Activated B cell treated with CpG ODN at 0.5 μM for 24 hours (primary cell): Measurements from ENCODE around the gene EPS8L1. TPM values are rescaled to one million over a fixed set of nuclear protein-coding genes. Genes with fewer than 3 reads are reported as not detected.

ENCODE experiments used
- ATAC-seq: fragments of 200-7000 bp; cut with Tn5 transposase; one replicate; pipeline ENCODE4 v1.10.0; 2021; ENCODE audit warnings: low read depth, mild to moderate bottlenecking, moderate library complexity
- CTCF ChIA-PET: fragments of 350-600 bp; sonication (Branson Sonifier 250); formaldehyde crosslinking; loops from one replicate; lab custom pipeline; 2021; ENCODE audit warnings: antibody characterized with exemption; lab: Charles Lee
- POLR2A ChIA-PET: fragments of 350-600 bp; sonication (Branson Sonifier 250); formaldehyde crosslinking; loops from one replicate; lab custom pipeline; 2021; ENCODE audit warnings: antibody characterized with exemption; lab: Charles Lee
- DNase-seq: peaks from one replicate; pipeline ENCODE4 v3.0.0; 2022
- H3K27ac Mint-ChIP-seq: one replicate; pipeline ENCODE4 v1.8.0; 2020; ENCODE audit warnings: mixed read lengths
- H3K27me3 Mint-ChIP-seq: one replicate; pipeline ENCODE4 v1.8.0; 2021; ENCODE audit warnings: mixed read lengths
- H3K36me3 Mint-ChIP-seq: one replicate; pipeline ENCODE4 v1.8.0; 2021; ENCODE audit warnings: low read depth, mixed read lengths
- H3K4me1 Mint-ChIP-seq: one replicate; pipeline ENCODE4 v1.8.0; 2021; ENCODE audit warnings: mixed read lengths
- H3K4me3 Mint-ChIP-seq: one replicate; pipeline ENCODE4 v1.8.0; 2020; ENCODE audit warnings: mild to moderate bottlenecking, mixed read lengths
- H3K9me3 Mint-ChIP-seq: one replicate; pipeline ENCODE4 v1.8.0; 2020; ENCODE audit warnings: mixed read lengths
- intact Hi-C: fragments of 100-400 bp; cut with micrococcal nuclease; formaldehyde crosslinking; loops from one replicate; pipeline ENCODE4 v1.15.1; 2024
- total RNA-seq: library from RNA; stranded (reverse); gene quantifications from 2 replicates; pipeline ENCODE4 v1.2.3, GENCODE V29; 2022
- TF ChIP-seq, protein P1 (sequence below): fragments of 200-600 bp; IDR thresholded peaks from one replicate; pipeline ENCODE4 v1.8.0; 2022; ENCODE audit warnings: antibody characterized with exemption, mild to moderate bottlenecking

Gene EPS8L1
- total RNA-seq, 1 donor from 2014 or later = 0.38 TPM

DNA sequence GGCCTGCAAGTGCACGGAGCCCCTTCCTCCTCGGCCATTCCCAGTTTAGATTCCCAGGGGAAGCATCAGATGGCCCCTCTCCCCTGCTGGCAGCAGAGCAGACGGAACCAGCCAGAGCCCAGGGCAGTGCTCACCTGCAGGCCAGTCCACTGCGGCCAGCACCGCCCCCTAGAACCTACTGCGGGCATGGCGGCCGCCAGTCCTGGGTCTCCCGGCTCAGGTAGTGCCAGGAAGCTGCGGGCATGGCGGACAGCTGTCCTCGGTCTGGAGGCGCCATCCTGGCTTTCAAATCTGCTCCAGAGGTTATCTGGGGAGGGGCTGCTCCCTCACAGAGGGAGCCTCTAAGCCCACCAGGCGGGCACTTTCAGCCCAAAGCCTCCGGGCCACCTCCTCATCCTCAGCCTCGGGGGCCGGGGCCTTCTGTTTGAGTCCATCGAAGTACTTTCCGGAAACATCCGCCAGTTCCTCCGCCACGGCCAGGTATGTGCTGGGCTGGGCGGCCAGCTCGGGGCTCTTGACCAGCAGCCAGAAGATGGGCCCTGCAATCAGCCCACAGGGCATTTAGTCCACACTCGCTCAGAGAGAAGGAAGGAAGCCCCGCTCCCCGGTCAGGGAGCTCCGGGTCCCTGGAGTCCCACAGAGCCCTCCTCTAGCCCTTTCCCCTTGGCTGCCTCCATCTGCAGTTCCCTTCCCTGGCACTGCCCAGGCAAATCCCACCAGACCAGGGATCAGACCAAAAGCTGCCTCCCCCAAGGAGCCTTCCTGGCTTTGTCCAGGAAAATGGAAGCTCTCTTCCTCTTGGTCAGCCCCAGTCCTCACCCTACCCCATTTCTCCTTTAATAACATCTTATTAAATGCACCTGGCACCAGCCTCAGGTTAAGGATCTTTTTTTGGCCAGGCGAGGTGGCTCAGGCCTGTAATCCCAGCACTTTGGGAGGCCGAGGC lies 30.6 kb upstream of the EPS8L1 start:
- Mint-ChIP-seq H3K36me3 (peaks cover 54% of the 10 kb centered on the region), H3K4me1 (peaks cover 10% of the 10 kb centered on the region), H3K27ac (no peak overlapping the region), H3K4me3 (no peak overlapping the region), H3K27me3 (no peaks in the 10 kb centered on the region), H3K9me3 (no peaks in the 10 kb centered on the region)
- CTCF ChIA-PET = no interaction called here
- POLR2A ChIA-PET = no interaction called here
- TF ChIP-seq, protein P1, sequence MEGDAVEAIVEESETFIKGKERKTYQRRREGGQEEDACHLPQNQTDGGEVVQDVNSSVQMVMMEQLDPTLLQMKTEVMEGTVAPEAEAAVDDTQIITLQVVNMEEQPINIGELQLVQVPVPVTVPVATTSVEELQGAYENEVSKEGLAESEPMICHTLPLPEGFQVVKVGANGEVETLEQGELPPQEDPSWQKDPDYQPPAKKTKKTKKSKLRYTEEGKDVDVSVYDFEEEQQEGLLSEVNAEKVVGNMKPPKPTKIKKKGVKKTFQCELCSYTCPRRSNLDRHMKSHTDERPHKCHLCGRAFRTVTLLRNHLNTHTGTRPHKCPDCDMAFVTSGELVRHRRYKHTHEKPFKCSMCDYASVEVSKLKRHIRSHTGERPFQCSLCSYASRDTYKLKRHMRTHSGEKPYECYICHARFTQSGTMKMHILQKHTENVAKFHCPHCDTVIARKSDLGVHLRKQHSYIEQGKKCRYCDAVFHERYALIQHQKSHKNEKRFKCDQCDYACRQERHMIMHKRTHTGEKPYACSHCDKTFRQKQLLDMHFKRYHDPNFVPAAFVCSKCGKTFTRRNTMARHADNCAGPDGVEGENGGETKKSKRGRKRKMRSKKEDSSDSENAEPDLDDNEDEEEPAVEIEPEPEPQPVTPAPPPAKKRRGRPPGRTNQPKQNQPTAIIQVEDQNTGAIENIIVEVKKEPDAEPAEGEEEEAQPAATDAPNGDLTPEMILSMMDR = no peak
- DNase-seq (no peak), ATAC-seq (no peak)
- intact Hi-C loops = no loop called here

DNA sequence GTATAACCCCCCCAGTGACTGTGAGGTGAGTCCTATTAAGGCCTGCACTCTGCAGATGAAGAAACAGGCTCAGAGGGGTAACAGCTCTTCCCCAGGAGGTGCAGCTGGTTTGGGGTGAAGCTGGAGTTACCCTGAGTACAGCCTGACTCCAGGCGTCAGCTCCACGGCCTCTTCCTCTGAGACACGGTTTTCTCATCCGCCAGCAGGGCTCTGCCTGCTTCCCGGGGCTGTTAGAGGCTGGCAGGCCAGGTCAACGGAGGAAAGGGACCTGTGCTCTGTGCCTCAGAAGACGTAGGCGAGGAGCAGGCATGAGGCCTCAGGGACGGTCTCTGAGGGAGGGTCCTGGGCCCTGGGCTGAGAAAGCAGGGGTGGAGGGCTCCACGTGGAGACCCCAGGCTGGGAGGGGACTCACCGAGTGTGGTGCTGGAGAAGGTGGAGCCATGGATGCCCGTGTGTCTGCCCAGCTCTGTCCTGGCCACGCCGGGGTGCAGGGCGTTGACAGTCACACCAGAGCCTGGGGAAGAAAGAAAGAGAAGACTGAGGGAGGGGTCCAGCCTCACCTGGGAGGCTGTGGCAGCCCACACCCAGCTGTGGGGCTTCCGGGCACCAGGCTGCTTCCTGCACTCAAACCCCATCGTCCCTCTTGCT lies 28.6 kb upstream of the EPS8L1 start:
- H3K27me3 Mint-ChIP-seq = no peaks in the 10 kb centered on the region
- POLR2A ChIA-PET = no interaction called here
- H3K4me1 Mint-ChIP-seq = peaks cover 4% of the 10 kb centered on the region
- H3K4me3 Mint-ChIP-seq = no peak overlapping the region
- intact Hi-C loops = no loop called here
- H3K27ac Mint-ChIP-seq = no peak overlapping the region
- ATAC-seq (no peak), DNase-seq (no peak)
- peaks cover 65% of the 10 kb centered on the region for H3K36me3 Mint-ChIP-seq
- H3K9me3 Mint-ChIP-seq = no peaks in the 10 kb centered on the region
- CTCF ChIA-PET = no interaction called here
- TF ChIP-seq, protein P1 = no peak

DNA sequence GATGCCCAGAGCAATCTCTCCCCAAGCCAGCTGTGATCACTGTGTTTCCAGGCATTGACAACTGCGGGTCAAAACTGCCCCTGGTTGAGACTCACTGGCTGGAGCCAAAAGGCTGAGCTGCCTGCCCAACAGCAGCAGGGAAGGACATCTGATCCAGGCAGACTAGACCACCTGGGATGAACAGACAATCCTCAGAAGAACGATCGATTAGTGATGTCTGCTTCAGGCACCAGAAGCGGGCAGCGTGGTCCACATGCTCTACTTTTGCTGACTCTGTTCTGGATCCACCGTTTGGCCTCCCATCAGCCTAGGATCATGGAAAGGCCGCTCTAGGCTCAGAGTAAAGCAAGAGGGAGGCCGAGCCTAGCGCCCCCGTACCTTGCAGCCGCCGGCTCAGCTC lies 27.7 kb upstream of the EPS8L1 start:
- Mint-ChIP-seq H3K36me3 (peaks cover 66% of the 10 kb centered on the region), H3K27me3 (no peaks in the 10 kb centered on the region)

DNA sequence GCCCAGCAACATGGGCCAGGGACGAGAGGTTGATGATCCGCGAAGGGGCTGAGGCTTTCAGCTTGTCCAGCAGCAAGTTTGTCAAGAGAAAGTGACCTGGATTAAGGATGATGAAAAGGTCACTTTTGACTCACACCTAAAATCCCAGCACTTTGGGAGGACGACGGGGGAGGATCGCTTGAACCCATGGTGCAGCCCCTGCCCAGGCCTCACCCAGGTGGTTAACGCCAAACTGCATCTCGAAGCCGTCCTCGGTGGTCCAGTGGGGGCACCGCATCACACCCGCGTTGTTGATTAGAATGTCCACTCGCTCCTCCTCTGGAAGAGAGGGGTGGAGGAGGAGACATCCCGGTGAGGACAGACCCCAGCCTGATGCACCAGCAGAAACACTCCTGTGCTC lies 27.2 kb upstream of the EPS8L1 start:
- no peak overlapping the region for H3K4me3 Mint-ChIP-seq
- ATAC-seq = no peak
- H3K36me3 Mint-ChIP-seq = peaks cover 66% of the 10 kb centered on the region
- CTCF ChIA-PET = no interaction called here
- no peaks in the 10 kb centered on the region for H3K27me3 Mint-ChIP-seq
- intact Hi-C loops = no loop called here
- TF ChIP-seq, protein P1 = no peak
- no peak for DNase-seq
- H3K27ac Mint-ChIP-seq = no peak overlapping the region
- no peaks in the 10 kb centered on the region for H3K9me3 Mint-ChIP-seq
- no peaks in the 10 kb centered on the region for H3K4me1 Mint-ChIP-seq
- POLR2A ChIA-PET = no interaction called here

More for the DNA sequence above, 27.7 kb upstream of the EPS8L1 start:
- intact Hi-C loops = no loop called here
- Mint-ChIP-seq H3K4me3 (no peak overlapping the region), H3K9me3 (no peaks in the 10 kb centered on the region), H3K4me1 (no peaks in the 10 kb centered on the region), H3K27ac (no peak overlapping the region)
- DNase-seq (no peak), ATAC-seq (no peak)
- CTCF ChIA-PET = no interaction called here
- TF ChIP-seq, protein P1 = no peak
- POLR2A ChIA-PET = no interaction called here
